Hepatocyte (in vitro differentiated cells): ENCODE data around the gene ZNF423. TPM values are rescaled to one million over a fixed set of nuclear protein-coding genes. Genes with fewer than 3 reads are reported as not detected.

Source experiments
- DNase-seq: peaks from one replicate; pipeline ENCODE4 v3.0.0-alpha.2; 2016; ENCODE audit warnings: low spot score
- H2AFZ ChIP-seq: fragments of 200-600 bp; sonication (generic); 2 replicates; pipeline ENCODE4 v1.6.0; 2016; ENCODE audit warnings: antibody characterized with exemption, mild to moderate bottlenecking
- H3K27ac ChIP-seq: fragments of 200-600 bp; sonication (generic); 2 replicates; pipeline ENCODE4 v1.5.1; 2016; ENCODE audit warnings: mild to moderate bottlenecking
- H3K27me3 ChIP-seq: fragments of 200-600 bp; sonication (generic); 2 replicates; pipeline ENCODE4 v1.6.1; 2016
- H3K36me3 ChIP-seq: fragments of 200-600 bp; sonication (generic); replicated peaks from 2 replicates; pipeline ENCODE4 v1.5.1; 2016; ENCODE audit warnings: low read depth; ENCODE audit not compliant: insufficient read depth
- H3K4me1 ChIP-seq: fragments of 200-600 bp; sonication (generic); 2 replicates; pipeline ENCODE4 v1.5.1; 2016; ENCODE audit warnings: mild to moderate bottlenecking, moderate library complexity; ENCODE audit not compliant: insufficient read depth
- H3K4me2 ChIP-seq: fragments of 200-600 bp; sonication (generic); 2 replicates; pipeline ENCODE4 v1.6.0; 2016
- H3K4me3 ChIP-seq: fragments of 200-600 bp; sonication (generic); 2 replicates; pipeline ENCODE4 v1.5.1; 2016; ENCODE audit warnings: mild to moderate bottlenecking
- H3K79me2 ChIP-seq: fragments of 200-600 bp; sonication (generic); 2 replicates; pipeline ENCODE4 v1.6.0; 2017; ENCODE audit warnings: mild to moderate bottlenecking
- H3K9me2 ChIP-seq: fragments of 200-600 bp; sonication (generic); replicated peaks from 2 replicates; pipeline ENCODE4 v1.6.0; 2017; ENCODE audit warnings: mild to moderate bottlenecking; ENCODE audit not compliant: insufficient read depth
- H3K9me3 ChIP-seq: fragments of 200-600 bp; sonication (generic); 2 replicates; pipeline ENCODE4 v1.5.1; 2016; ENCODE audit warnings: low read depth, mild to moderate bottlenecking
- H4K20me1 ChIP-seq: fragments of 200-600 bp; sonication (generic); 2 replicates; pipeline ENCODE4 v1.6.0; 2016; ENCODE audit warnings: mild to moderate bottlenecking; ENCODE audit not compliant: insufficient read depth, poor library complexity, severe bottlenecking
- EZH2 ChIP-seq: fragments of 200-600 bp; sonication (generic); IDR thresholded peaks from 2 replicates; pipeline ENCODE4 v1.6.1; 2016; ENCODE audit warnings: antibody characterized with exemption, mild to moderate bottlenecking, borderline replicate concordance
- EZH2phosphoT487 ChIP-seq: fragments of 200-600 bp; sonication (generic); IDR thresholded peaks from one replicate; pipeline ENCODE4 v1.6.1; 2018; ENCODE audit warnings: antibody characterized with exemption, mild to moderate bottlenecking, low read depth, moderate library complexity; ENCODE audit not compliant: unreplicated experiment, severe bottlenecking
- WGBS: methylation state at CpG from one replicate; pipeline ENCODE4 v1.1.6; 2016; ENCODE audit warnings: low lambda C conversion rate; ENCODE audit errors: missing lambda C conversion rate; 5-methylcytosine and 5-hydroxymethylcytosine counted together
- polyA plus RNA-seq: library from polyadenylated mRNA; unstranded; fragments of >200 nt; fragmentation: Nextera tagmentation; extraction: Ambion mirVana; gene quantifications from 2 replicates; pipeline ENCODE4 v1.2.1, GENCODE V29; 2016
- total RNA-seq: library from RNA; depleted of rRNA; stranded (reverse); fragments of >200 nt; gene quantifications from 2 replicates; pipeline ENCODE4 v1.2.3, GENCODE V29; 2014
- TF ChIP-seq, protein P1 (sequence below): fragments of 200-600 bp; sonication (generic); IDR thresholded peaks from 2 replicates; pipeline ENCODE4 v1.5.1; 2016; ENCODE audit warnings: antibody characterized with exemption, mild to moderate bottlenecking; ENCODE audit not compliant: poor library complexity

Gene ZNF423
- total and polyA plus RNA-seq, 2 experiments from 2014 or later: 9.6 to 11.8 TPM

DNA sequence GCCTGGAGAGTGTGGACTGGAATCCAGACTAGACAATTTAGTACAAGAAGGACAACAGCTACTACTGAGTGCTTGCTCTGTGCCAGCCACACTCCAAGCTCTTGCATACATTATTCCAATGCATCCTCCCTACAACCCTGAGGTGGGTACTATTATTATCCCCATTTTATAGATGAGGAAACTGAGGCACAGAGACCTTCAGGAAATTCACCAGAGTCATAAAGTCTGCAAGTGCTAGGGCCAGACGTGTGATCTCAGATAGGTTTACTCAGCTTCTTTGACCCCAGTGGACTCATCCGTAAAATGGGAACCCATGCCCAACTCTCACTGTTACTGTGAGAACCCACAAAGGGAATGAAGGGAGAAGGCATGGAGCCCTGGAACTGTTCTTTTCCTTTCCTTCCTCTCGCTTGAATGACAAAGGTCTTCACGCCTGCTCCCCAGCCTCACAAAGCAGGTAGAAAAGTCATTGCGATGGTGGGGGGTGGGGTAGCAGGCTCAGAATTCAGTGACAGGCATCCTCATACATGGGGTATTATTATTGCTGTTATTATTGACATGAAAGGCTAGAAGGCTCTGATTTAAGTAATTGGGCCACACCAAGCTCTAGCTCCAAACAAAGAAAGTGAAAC is 160.0 kb downstream of the ZNF423 start:
- no peak overlapping the region for H3K4me3 ChIP-seq
- H3K9me3 ChIP-seq: no peaks in the 10 kb centered on the region
- H2AFZ ChIP-seq: no peak overlapping the region
- H4K20me1 ChIP-seq: no peaks in the 10 kb centered on the region
- TF ChIP-seq EZH2 (no peak), EZH2phosphoT487 (no peak)
- TF ChIP-seq, protein P1, sequence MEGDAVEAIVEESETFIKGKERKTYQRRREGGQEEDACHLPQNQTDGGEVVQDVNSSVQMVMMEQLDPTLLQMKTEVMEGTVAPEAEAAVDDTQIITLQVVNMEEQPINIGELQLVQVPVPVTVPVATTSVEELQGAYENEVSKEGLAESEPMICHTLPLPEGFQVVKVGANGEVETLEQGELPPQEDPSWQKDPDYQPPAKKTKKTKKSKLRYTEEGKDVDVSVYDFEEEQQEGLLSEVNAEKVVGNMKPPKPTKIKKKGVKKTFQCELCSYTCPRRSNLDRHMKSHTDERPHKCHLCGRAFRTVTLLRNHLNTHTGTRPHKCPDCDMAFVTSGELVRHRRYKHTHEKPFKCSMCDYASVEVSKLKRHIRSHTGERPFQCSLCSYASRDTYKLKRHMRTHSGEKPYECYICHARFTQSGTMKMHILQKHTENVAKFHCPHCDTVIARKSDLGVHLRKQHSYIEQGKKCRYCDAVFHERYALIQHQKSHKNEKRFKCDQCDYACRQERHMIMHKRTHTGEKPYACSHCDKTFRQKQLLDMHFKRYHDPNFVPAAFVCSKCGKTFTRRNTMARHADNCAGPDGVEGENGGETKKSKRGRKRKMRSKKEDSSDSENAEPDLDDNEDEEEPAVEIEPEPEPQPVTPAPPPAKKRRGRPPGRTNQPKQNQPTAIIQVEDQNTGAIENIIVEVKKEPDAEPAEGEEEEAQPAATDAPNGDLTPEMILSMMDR: no peak
- no peaks in the 10 kb centered on the region for H3K79me2 ChIP-seq
- no peak overlapping the region for H3K4me2 ChIP-seq
- H3K27ac ChIP-seq: no peak overlapping the region
- H3K36me3 ChIP-seq: no peaks in the 10 kb centered on the region
- 90% methylated on average over 5 of the region's 5 CpGs for WGBS
- DNase-seq: no peak
- no peaks in the 10 kb centered on the region for H3K27me3 ChIP-seq
- H3K9me2 ChIP-seq: no peaks in the 10 kb centered on the region
- H3K4me1 ChIP-seq: peaks cover 43% of the 10 kb centered on the region

DNA sequence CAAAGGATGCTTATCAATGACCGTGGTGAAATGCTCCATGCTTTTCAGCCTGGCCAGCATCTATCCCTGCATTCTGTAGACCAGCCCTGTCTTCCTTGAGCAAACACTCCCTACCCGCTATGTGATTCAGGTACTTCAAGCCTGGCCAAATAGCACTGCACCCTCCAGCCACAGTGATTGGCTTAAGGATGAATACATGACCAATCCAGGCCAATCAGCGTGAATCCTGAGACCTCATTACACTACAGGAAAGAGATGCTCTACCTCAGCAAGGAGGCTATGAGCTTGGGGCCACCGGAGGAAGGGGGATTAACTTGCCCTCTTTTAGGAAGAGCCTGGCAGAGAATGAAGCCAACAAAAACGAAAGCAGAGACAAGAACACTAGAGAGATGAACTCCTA is 162.5 kb downstream of the ZNF423 start:
- no peaks in the 10 kb centered on the region for H3K9me2 ChIP-seq
- no peaks in the 10 kb centered on the region for H3K27me3 ChIP-seq
- DNase-seq: no peak
- no peak overlapping the region for H3K4me2 ChIP-seq
- no peaks in the 10 kb centered on the region for H4K20me1 ChIP-seq
- no peaks in the 10 kb centered on the region for H3K9me3 ChIP-seq
- no peak overlapping the region for H3K4me3 ChIP-seq
- H3K79me2 ChIP-seq: no peaks in the 10 kb centered on the region
- 91% methylated on average over 5 of the region's 5 CpGs for WGBS
- no peak overlapping the region for H2AFZ ChIP-seq
- no peak overlapping the region for H3K27ac ChIP-seq
- no peak for TF ChIP-seq EZH2
- TF ChIP-seq EZH2phosphoT487: no peak
- TF ChIP-seq, protein P1: no peak
- peaks cover 22% of the 10 kb centered on the region for H3K4me1 ChIP-seq
- no peaks in the 10 kb centered on the region for H3K36me3 ChIP-seq

DNA sequence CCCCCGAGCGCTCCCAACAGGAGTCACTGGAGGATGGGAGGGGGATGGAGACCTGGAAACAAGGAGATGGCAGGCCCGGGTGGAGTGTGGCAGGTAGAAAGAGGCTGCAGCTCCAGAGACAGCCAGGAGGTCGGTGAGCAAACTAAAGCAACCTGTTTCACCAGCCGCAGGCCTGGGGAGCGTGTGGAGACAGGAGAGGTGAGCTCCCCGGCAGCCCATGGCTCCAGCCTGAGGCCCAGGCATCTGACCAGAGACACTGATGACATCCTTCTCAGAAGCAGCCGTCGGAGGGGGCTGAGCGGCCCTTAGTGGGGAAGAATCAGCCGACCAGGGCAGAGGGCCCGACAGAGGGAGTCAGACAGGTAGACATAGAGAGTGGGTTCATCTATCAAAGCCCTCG is 165.1 kb downstream of the ZNF423 start:
- no peaks in the 10 kb centered on the region for H3K9me3 ChIP-seq
- H3K36me3 ChIP-seq: no peaks in the 10 kb centered on the region
- no peak for DNase-seq
- no peak overlapping the region for H3K4me3 ChIP-seq
- 73% methylated on average over 13 of the region's 13 CpGs for WGBS
- no peaks in the 10 kb centered on the region for H3K79me2 ChIP-seq
- no peak overlapping the region for H2AFZ ChIP-seq
- TF ChIP-seq, protein P1: no peak
- TF ChIP-seq EZH2: no peak
- no peak for TF ChIP-seq EZH2phosphoT487
- no peaks in the 10 kb centered on the region for H3K9me2 ChIP-seq
- H3K27ac ChIP-seq: no peak overlapping the region
- H3K27me3 ChIP-seq: no peaks in the 10 kb centered on the region
- H3K4me2 ChIP-seq: no peak overlapping the region
- H3K4me1 ChIP-seq: no peaks in the 10 kb centered on the region
- H4K20me1 ChIP-seq: no peaks in the 10 kb centered on the region
